GM23248 (cell line): Measurements from ENCODE around the gene ARHGAP8. TPM values are rescaled to one million over a fixed set of nuclear protein-coding genes. Genes with fewer than 3 reads are reported as not detected.

Source experiments
- DNase-seq: peaks from one replicate; pipeline ENCODE4 v3.0.0-alpha.2; 2015
- H2AFZ ChIP-seq: fragments of 200-600 bp; sonication (generic); 2 replicates; pipeline ENCODE4 v1.6.1; 2016; ENCODE audit warnings: antibody characterized with exemption
- H3F3A ChIP-seq: fragments of 200-600 bp; sonication (generic); 2 replicates; pipeline ENCODE4 v1.6.1; 2016; ENCODE audit warnings: mild to moderate bottlenecking, antibody characterized with exemption, mixed run types; ENCODE audit not compliant: insufficient read depth
- H3K27ac ChIP-seq: fragments of 200-600 bp; sonication (generic); 2 replicates; pipeline ENCODE4 v1.5.1; 2016; ENCODE audit warnings: mild to moderate bottlenecking
- H3K27me3 ChIP-seq: fragments of 200-600 bp; sonication (generic); replicated peaks from 2 replicates; pipeline ENCODE4 v1.6.1; 2016; ENCODE audit warnings: mild to moderate bottlenecking; ENCODE audit not compliant: insufficient read depth
- H3K36me3 ChIP-seq: fragments of 200-600 bp; sonication (generic); 2 replicates; pipeline ENCODE4 v1.6.1; 2016; ENCODE audit warnings: low read depth, mild to moderate bottlenecking
- H3K4me1 ChIP-seq: fragments of 200-600 bp; sonication (generic); 2 replicates; pipeline ENCODE4 v1.6.1; 2016; ENCODE audit warnings: mild to moderate bottlenecking; ENCODE audit not compliant: insufficient read depth
- H3K4me2 ChIP-seq: fragments of 200-600 bp; sonication (generic); one replicate; pipeline ENCODE4 v1.6.1; 2016; ENCODE audit warnings: mild to moderate bottlenecking; ENCODE audit not compliant: unreplicated experiment
- H3K4me3 ChIP-seq: fragments of 200-600 bp; sonication (generic); 2 replicates; pipeline ENCODE4 v1.5.1; 2016; ENCODE audit warnings: mild to moderate bottlenecking
- H3K79me2 ChIP-seq: fragments of 200-600 bp; sonication (generic); 2 replicates; pipeline ENCODE4 v1.6.1; 2016; ENCODE audit warnings: mild to moderate bottlenecking; ENCODE audit not compliant: insufficient read depth
- H3K9ac ChIP-seq: fragments of 200-600 bp; sonication (generic); 2 replicates; pipeline ENCODE4 v1.6.1; 2016; ENCODE audit warnings: mild to moderate bottlenecking
- H3K9me2 ChIP-seq: fragments of 200-600 bp; sonication (generic); 2 replicates; pipeline ENCODE4 v1.6.1; 2016; ENCODE audit warnings: mixed run types, mild to moderate bottlenecking, moderate library complexity; ENCODE audit not compliant: insufficient read depth
- H3K9me3 ChIP-seq: fragments of 200-600 bp; sonication (generic); one replicate; pipeline ENCODE4 v1.6.1; 2017; ENCODE audit warnings: low read depth
- H4K20me1 ChIP-seq: fragments of 200-600 bp; sonication (generic); 2 replicates; pipeline ENCODE4 v1.6.0; 2016; ENCODE audit not compliant: insufficient read depth
- EZH2 ChIP-seq: fragments of 200-600 bp; sonication (generic); IDR thresholded peaks from 2 replicates; pipeline ENCODE4 v1.6.1; 2018; ENCODE audit warnings: antibody characterized with exemption, mild to moderate bottlenecking; ENCODE audit not compliant: insufficient read depth, poor library complexity, severe bottlenecking
- EZH2phosphoT487 ChIP-seq: fragments of 200-600 bp; sonication (generic); IDR thresholded peaks from 2 replicates; pipeline ENCODE4 v1.6.1; 2018; ENCODE audit warnings: antibody characterized with exemption, moderate library complexity, mild to moderate bottlenecking, low read depth; ENCODE audit not compliant: insufficient read depth
- WGBS, 2 experiments: methylation state at CpG; one replicate each; pipeline ENCODE4 v1.1.6; 2015 to 2017; ENCODE audit warnings: low lambda C conversion rate in 2 of 2, low coverage in 1 of 2; ENCODE audit errors: missing lambda C conversion rate in 2 of 2; 5-methylcytosine and 5-hydroxymethylcytosine counted together
- in situ Hi-C: fragments of 300-500 bp; cut with MboI; formaldehyde crosslinking; loops from 2 replicates; pipeline ENCODE4 v1.15.0; 2020
- polyA plus RNA-seq: library from polyadenylated mRNA; unstranded; fragments of >200 nt; fragmentation: Nextera tagmentation; extraction: Ambion mirVana; gene quantifications from 2 replicates; pipeline ENCODE4 v1.2.1, GENCODE V29; 2016
- total RNA-seq: library from RNA; depleted of rRNA; stranded (reverse); fragments of >200 nt; shearing (Covaris generic); gene quantifications from 2 replicates; pipeline ENCODE4 v1.2.3, GENCODE V29; 2014

ARHGAP8 gene
- total and polyA plus RNA-seq, 2 experiments from 2014 or later, result 0.54 TPM; not detected in 1

DNA sequence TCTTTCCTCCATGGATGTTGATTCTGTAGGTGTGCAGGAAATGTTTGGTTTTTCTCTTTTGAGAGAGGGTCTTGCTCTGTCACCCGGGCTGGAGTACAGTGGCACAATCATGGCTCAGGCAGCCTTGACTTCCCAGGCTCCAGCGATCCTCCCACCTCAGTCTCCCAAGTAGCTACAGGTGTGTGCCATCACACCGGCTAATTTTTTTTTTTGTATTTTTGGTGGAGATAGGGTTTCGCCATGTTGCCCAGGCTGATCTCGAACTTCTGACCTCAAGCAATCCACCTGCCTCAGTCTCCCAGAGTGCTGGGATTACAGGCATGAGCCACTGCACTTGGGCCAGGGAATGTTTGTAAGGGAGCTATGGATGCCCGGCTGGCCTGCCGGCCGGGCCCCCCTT is 45.9 kb upstream of the ARHGAP8 start:
- Histone ChIP-seq H3K9ac (no peak overlapping the region), H3K4me1 (peaks cover 13% of the 10 kb centered on the region), H3K9me2 (no peaks in the 10 kb centered on the region), H3K27me3 (no peaks in the 10 kb centered on the region), H3K27ac (no peak overlapping the region), H3K4me2 (no peak overlapping the region), H3K79me2 (peaks cover 16% of the 10 kb centered on the region; the same call in 1 of the 2 replicates), H3K4me3 (no peak overlapping the region), H3F3A (no peaks in the 10 kb centered on the region), H3K36me3 (no peaks in the 10 kb centered on the region), H2AFZ (no peak overlapping the region), H3K9me3 (no peaks in the 10 kb centered on the region), H4K20me1 (no peaks in the 10 kb centered on the region)
- DNase-seq, result no peak
- no peak for TF ChIP-seq EZH2phosphoT487
- no peak for TF ChIP-seq EZH2
- in situ Hi-C loops, result no loop called here
- WGBS, 2 experiments, result 84 to 86% methylated on average over 8 of the region's 8 CpGs

DNA sequence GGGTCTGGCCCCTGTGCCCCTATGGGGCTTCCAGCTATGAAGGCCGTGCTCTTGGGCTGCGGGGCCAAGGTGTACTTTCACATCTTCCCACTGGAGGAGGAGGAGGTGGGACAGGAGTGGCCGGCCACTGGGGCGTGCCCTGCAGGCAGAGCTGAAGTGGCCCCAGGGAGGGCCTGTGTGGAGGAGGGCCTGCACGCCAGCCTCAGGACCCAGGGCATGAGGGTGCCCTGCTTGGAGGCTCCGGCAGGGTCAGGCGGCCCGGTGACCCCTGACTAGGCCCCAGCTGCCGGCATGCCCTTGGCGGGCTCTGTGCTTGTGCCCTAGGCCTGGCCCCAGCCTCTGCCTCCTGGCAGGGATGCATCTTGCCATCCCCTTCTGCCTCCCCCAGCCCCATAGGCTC is 45.2 kb upstream of the ARHGAP8 start:
- in situ Hi-C loops, result no loop called here
- H3K36me3 ChIP-seq, result no peaks in the 10 kb centered on the region
- H4K20me1 ChIP-seq, result no peaks in the 10 kb centered on the region

DNA sequence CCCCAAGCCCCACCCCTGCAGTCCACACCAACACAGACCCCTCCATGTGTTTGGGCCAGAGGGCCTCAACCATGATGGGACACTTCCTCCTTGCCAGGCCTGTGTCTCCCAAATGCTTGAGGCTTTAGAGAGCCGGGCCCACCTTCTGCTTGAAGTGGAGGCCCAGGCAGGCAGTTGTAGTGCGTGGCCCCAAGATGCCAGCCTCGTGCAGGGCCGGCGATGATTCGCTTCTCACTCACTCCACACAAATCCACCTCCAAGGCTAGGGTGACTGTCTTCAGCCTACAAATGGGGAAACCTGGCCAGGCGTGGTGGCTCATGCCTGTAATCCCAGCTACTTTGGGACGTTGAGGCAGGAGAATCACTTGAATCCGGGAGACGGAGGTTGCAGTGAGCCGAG is 44.6 kb upstream of the ARHGAP8 start:
- Histone ChIP-seq H3F3A (no peaks in the 10 kb centered on the region), H3K9me3 (no peaks in the 10 kb centered on the region), H3K36me3 (no peaks in the 10 kb centered on the region), H4K20me1 (no peaks in the 10 kb centered on the region), H3K4me1 (peaks cover 10% of the 10 kb centered on the region), H3K9me2 (no peaks in the 10 kb centered on the region), H2AFZ (no peak overlapping the region), H3K9ac (peak overlapping the region; percentile 62), H3K4me3 (no peak overlapping the region), H3K27ac (no peak overlapping the region), H3K79me2 (peaks cover 21% of the 10 kb centered on the region; the same call in 1 of the 2 replicates), H3K4me2 (no peak overlapping the region), H3K27me3 (no peaks in the 10 kb centered on the region)
- no peak for TF ChIP-seq EZH2
- no peak for TF ChIP-seq EZH2phosphoT487
- peak; percentile 84 for DNase-seq
- WGBS, 2 experiments, result 66 to 74% methylated on average over 11 of the region's 11 CpGs
- in situ Hi-C loops, result no loop called here

More for the DNA sequence above, 45.2 kb upstream of the ARHGAP8 start:
- Histone ChIP-seq H3K4me2 (no peak overlapping the region), H2AFZ (no peak overlapping the region), H3K9me2 (no peaks in the 10 kb centered on the region), H3K9me3 (no peaks in the 10 kb centered on the region), H3K27me3 (no peaks in the 10 kb centered on the region), H3K79me2 (peaks cover 16% of the 10 kb centered on the region; the same call in 1 of the 2 replicates), H3K4me3 (no peak overlapping the region), H3K4me1 (peaks cover 10% of the 10 kb centered on the region), H3F3A (no peaks in the 10 kb centered on the region), H3K27ac (no peak overlapping the region), H3K9ac (peak overlapping the region; percentile 62)
- no peak for DNase-seq
- 93 to 98% methylated on average over 7 to 10 of the region's 10 CpGs for WGBS, 2 experiments
- TF ChIP-seq EZH2 (no peak), EZH2phosphoT487 (no peak)

DNA sequence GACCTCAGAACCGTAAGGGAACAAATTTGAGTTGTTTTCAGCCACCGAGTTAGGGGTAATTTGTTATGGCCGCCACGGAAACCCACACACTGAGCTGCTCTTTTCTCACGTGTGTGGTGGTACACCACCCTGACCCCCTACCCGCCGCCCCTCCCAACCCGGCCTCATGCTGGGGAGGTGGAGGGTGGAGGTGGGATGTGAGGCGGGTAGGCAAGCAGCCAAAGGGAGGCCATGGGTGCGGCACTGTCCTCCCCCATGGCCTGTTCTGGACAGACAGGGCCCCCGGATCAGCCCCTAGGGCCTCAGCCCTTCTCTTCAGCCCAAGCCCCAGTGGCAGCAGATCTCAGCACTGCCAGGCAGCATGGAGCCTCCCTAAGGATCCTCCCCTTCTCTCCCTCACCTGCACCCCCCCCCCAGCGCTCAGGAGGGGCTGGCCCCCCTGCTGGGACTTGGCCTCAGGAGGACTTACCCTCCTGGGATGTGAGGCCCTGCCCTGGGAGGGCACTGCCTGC is 42.4 kb upstream of the ARHGAP8 start:
- Histone ChIP-seq H3K36me3 (no peaks in the 10 kb centered on the region), H3K4me1 (peaks cover 10% of the 10 kb centered on the region), H4K20me1 (no peaks in the 10 kb centered on the region), H3K9me3 (no peaks in the 10 kb centered on the region), H3K27me3 (no peaks in the 10 kb centered on the region), H3K27ac (no peak overlapping the region), H2AFZ (no peak overlapping the region), H3F3A (no peaks in the 10 kb centered on the region), H3K9me2 (no peaks in the 10 kb centered on the region), H3K4me3 (no peak overlapping the region), H3K4me2 (no peak overlapping the region), H3K79me2 (peaks cover 13% of the 10 kb centered on the region; the same call in 1 of the 2 replicates), H3K9ac (no peak overlapping the region)
- in situ Hi-C loops, result no loop called here
- WGBS, 2 experiments, result 87 to 88% methylated on average over 11 to 12 of the region's 12 CpGs
- DNase-seq, result no peak
- TF ChIP-seq EZH2, result no peak
- no peak for TF ChIP-seq EZH2phosphoT487
